Smooth muscle cell (in vitro differentiated cells): Measurements from ENCODE around the gene WDR91. TPM values are rescaled to one million over a fixed set of nuclear protein-coding genes. Genes with fewer than 3 reads are reported as not detected.

Experiments used
- DNase-seq: peaks from one replicate; lab custom pipeline; 2025; ENCODE audit not compliant: unreplicated experiment; lab: John Stamatoyannopoulos, UW
- H2AFZ ChIP-seq: fragments of 200-600 bp; sonication (generic); 2 replicates; pipeline ENCODE4 v1.6.0; 2016; ENCODE audit warnings: antibody characterized with exemption, low read depth, mild to moderate bottlenecking
- H3F3A ChIP-seq: fragments of 200-600 bp; sonication (generic); 2 replicates; pipeline ENCODE4 v1.6.0; 2017; ENCODE audit warnings: antibody characterized with exemption, low read depth
- H3K27ac ChIP-seq: fragments of 200-600 bp; sonication (generic); 2 replicates; pipeline ENCODE4 v1.5.1; 2016; ENCODE audit warnings: low read depth, mild to moderate bottlenecking
- H3K27me3 ChIP-seq: fragments of 200-600 bp; sonication (generic); 2 replicates; pipeline ENCODE4 v1.6.1; 2016; ENCODE audit warnings: low read depth, mild to moderate bottlenecking
- H3K36me3 ChIP-seq: fragments of 200-600 bp; sonication (generic); 2 replicates; pipeline ENCODE4 v1.5.1; 2016; ENCODE audit warnings: low read depth
- H3K4me1 ChIP-seq: fragments of 200-600 bp; sonication (generic); 2 replicates; pipeline ENCODE4 v1.5.1; 2016; ENCODE audit warnings: low read depth
- H3K4me2 ChIP-seq: fragments of 200-600 bp; sonication (generic); 2 replicates; pipeline ENCODE4 v1.6.0; 2016; ENCODE audit warnings: mild to moderate bottlenecking
- H3K4me3 ChIP-seq: fragments of 200-600 bp; sonication (generic); 2 replicates; pipeline ENCODE4 v1.5.1; 2016; ENCODE audit warnings: mild to moderate bottlenecking
- H3K79me2 ChIP-seq: fragments of 200-600 bp; sonication (generic); 2 replicates; pipeline ENCODE4 v1.6.0; 2016; ENCODE audit warnings: low read depth, mild to moderate bottlenecking
- H3K9ac ChIP-seq: fragments of 200-600 bp; sonication (generic); 2 replicates; pipeline ENCODE4 v1.6.0; 2016; ENCODE audit warnings: low read depth
- H3K9me3 ChIP-seq: fragments of 200-600 bp; sonication (generic); replicated peaks from 2 replicates; pipeline ENCODE4 v1.5.1; 2016; ENCODE audit warnings: low read depth
- H4K20me1 ChIP-seq: fragments of 200-600 bp; sonication (generic); 2 replicates; pipeline ENCODE4 v1.6.0; 2016; ENCODE audit warnings: low read depth
- CTCF ChIP-seq: fragments of 200-600 bp; sonication (generic); IDR thresholded peaks from 2 replicates; pipeline ENCODE4 v1.5.1; 2017; ENCODE audit warnings: borderline replicate concordance, mild to moderate bottlenecking, antibody characterized with exemption; ENCODE audit not compliant: insufficient read depth, poor library complexity, severe bottlenecking
- WGBS: methylation state at CpG from one replicate; pipeline ENCODE4 v1.1.7; 2016; ENCODE audit warnings: low lambda C conversion rate; 5-methylcytosine and 5-hydroxymethylcytosine counted together
- polyA plus RNA-seq: library from polyadenylated mRNA; unstranded; fragments of >200 nt; fragmentation: Nextera tagmentation; extraction: Ambion mirVana; gene quantifications from 2 replicates; pipeline ENCODE4 v1.2.1, GENCODE V29; 2016
- total RNA-seq: library from RNA; depleted of rRNA; stranded (reverse); fragments of >200 nt; gene quantifications from 2 replicates; pipeline ENCODE4 v1.2.3, GENCODE V29; 2014

Gene WDR91
- total and polyA plus RNA-seq, 2 experiments from 2014 or later, result 6.6 to 6.8 TPM

GRCh38 chr7:135186261-135186540 lies 25.1 kb downstream of the WDR91 start:
- Histone ChIP-seq H3K9me3 (peaks cover 15% of the 10 kb centered on the region), H2AFZ (no peak overlapping the region), H3F3A (no peaks in the 10 kb centered on the region), H3K4me3 (no peak overlapping the region), H3K27me3 (no peaks in the 10 kb centered on the region), H3K4me1 (no peaks in the 10 kb centered on the region), H3K79me2 (no peaks in the 10 kb centered on the region), H3K36me3 (peaks cover 21% of the 10 kb centered on the region), H3K4me2 (no peak overlapping the region), H4K20me1 (no peaks in the 10 kb centered on the region), H3K9ac (no peak overlapping the region), H3K27ac (no peak overlapping the region)
- 93% methylated on average over 3 of the region's 3 CpGs for WGBS
- no peak for DNase-seq
- TF ChIP-seq CTCF, result no peak

GRCh38 chr7:135185471-135186260 lies 25.7 kb downstream of the WDR91 start:
- H4K20me1 ChIP-seq, result no peaks in the 10 kb centered on the region
- WGBS, result 98% methylated on average over 7 of the region's 7 CpGs
- H3K36me3 ChIP-seq, result peaks cover 26% of the 10 kb centered on the region

GRCh38 chr7:135184254-135184841 lies 27.0 kb downstream of the WDR91 start:
- Histone ChIP-seq H3K4me1 (no peaks in the 10 kb centered on the region), H2AFZ (no peak overlapping the region), H3K27me3 (no peaks in the 10 kb centered on the region), H3K9ac (no peak overlapping the region), H3K27ac (no peak overlapping the region), H3K4me2 (no peak overlapping the region), H3K9me3 (peaks cover 24% of the 10 kb centered on the region), H3K79me2 (no peaks in the 10 kb centered on the region), H3K4me3 (no peak overlapping the region), H3K36me3 (peaks cover 33% of the 10 kb centered on the region), H3F3A (no peaks in the 10 kb centered on the region), H4K20me1 (no peaks in the 10 kb centered on the region)
- no peak for TF ChIP-seq CTCF
- DNase-seq, result no peak
- WGBS, result 98% methylated on average over 5 of the region's 5 CpGs

More at GRCh38 chr7:135185471-135186260, 25.7 kb downstream of the WDR91 start:
- H3F3A ChIP-seq, result no peaks in the 10 kb centered on the region
- H3K27ac ChIP-seq, result no peak overlapping the region
- H2AFZ ChIP-seq, result no peak overlapping the region
- no peak overlapping the region for H3K4me3 ChIP-seq
- DNase-seq, result no peak
- H3K79me2 ChIP-seq, result no peaks in the 10 kb centered on the region
- H3K4me2 ChIP-seq, result no peak overlapping the region
- no peak for TF ChIP-seq CTCF
- no peaks in the 10 kb centered on the region for H3K27me3 ChIP-seq
- peaks cover 20% of the 10 kb centered on the region for H3K9me3 ChIP-seq
- H3K4me1 ChIP-seq, result no peaks in the 10 kb centered on the region
- H3K9ac ChIP-seq, result no peak overlapping the region
